G401 (cell line): ENCODE data around the gene MRPS9. TPM values are rescaled to one million over a fixed set of nuclear protein-coding genes. Genes with fewer than 3 reads are reported as not detected.

Experiments
- DNase-seq: peaks from one replicate; pipeline ENCODE4 v3.0.0-alpha.2; 2015; ENCODE audit warnings: low spot score
- in situ Hi-C: cut with HindIII; loops from 2 replicates; pipeline ENCODE4 v1.10.0; 2016; ENCODE audit warnings: low sequenced_read_pairs, mixed read lengths
- total RNA-seq: library from RNA; depleted of rRNA; stranded (reverse); fragments of >200 nt; shearing (Covaris generic); gene quantifications from 2 replicates; pipeline ENCODE4 v1.2.3, GENCODE V29; 2014; rRNA removed

Gene MRPS9
- total RNA-seq, 1 experiment from 2014 or later = 58.2 TPM

GRCh38 chr2:105143094-105143466 is 105.2 kb downstream of the MRPS9 start:
- in situ Hi-C loops = no loop called here
- no peak for DNase-seq

- DNase-seq = no peak
- in situ Hi-C loops = no loop called here
These were observed 105.7 kb downstream of the MRPS9 start for GRCh38 chr2:105143467-105144151.

- in situ Hi-C loops = no loop called here
- DNase-seq = no peak
These were observed 106.5 kb downstream of the MRPS9 start for GRCh38 chr2:105144152-105144940.

GRCh38 chr2:105144941-105145300 is 107.1 kb downstream of the MRPS9 start:
- in situ Hi-C loops = no loop called here
- DNase-seq = no peak

GRCh38 chr2:105149272-105149671 is 111.4 kb downstream of the MRPS9 start:
- DNase-seq = no peak

More at GRCh38 chr2:105149272-105149671, 111.4 kb downstream of the MRPS9 start:
- in situ Hi-C loops = no loop called here

Other genes starting within 250 kb of the MRPS9 start
- not detected in 2 replicates for gene POU3F3, start 184.0 kb upstream of the MRPS9 start, total RNA-seq
- not detected in 2 replicates for gene GPR45, start 203.7 kb downstream of the MRPS9 start, total RNA-seq